Measurements from ENCODE around the gene DAAM1.

DAAM1 gene

GRCh38 chr14:59344691-59345455, 156.4 kb downstream of the DAAM1 start:
- no peak for DNase-seq (ENCODE audit: low read depth, low spot score)
- CTCF ChIA-PET = interaction anchor here (0.9 to 1.6 kb wide), 3 partner anchors 12 to 218 kb away, joined by 3 to 5 read pairs (median 5); no protein-coding TSS in a partner anchor
- POLR2A ChIA-PET = no interaction called here
- no peak for TF ChIP-seq CTCF (IDR thresholded peaks at IDR 0.05; ENCODE audit: insufficient read depth, low read length, missing control alignments)
- no peak overlapping the region for H3K4me3 ChIP-seq (ENCODE audit: low read depth, low read length)

- no peak for TF ChIP-seq CTCF (IDR thresholded peaks at IDR 0.05; ENCODE audit: insufficient read depth, low read length, missing control alignments)
- CTCF ChIA-PET = no interaction called here
- no peak for DNase-seq (ENCODE audit: low read depth, low spot score)
- POLR2A ChIA-PET = interaction anchor here (0.5 kb wide), 1 partner anchor 614 kb away, joined by 3 read pairs; no protein-coding TSS in a partner anchor
- H3K4me3 ChIP-seq (ENCODE audit: low read depth, low read length) = no peak overlapping the region
These were observed 157.9 kb downstream of the DAAM1 start for GRCh38 chr14:59346329-59346728.

- ChIA-PET CTCF (interaction anchor here (1.5 kb wide), 1 partner anchor 11 kb away, joined by 4 read pairs; no protein-coding TSS in a partner anchor), POLR2A (interaction anchor here (0.5 kb wide), 1 partner anchor 615 kb away, joined by 3 read pairs; no protein-coding TSS in a partner anchor)
- DNase-seq (ENCODE audit: low read depth, low spot score) = no peak
These were observed 158.5 kb downstream of the DAAM1 start for GRCh38 chr14:59346796-59347510.

GRCh38 chr14:59347511-59347900, 159.0 kb downstream of the DAAM1 start:
- no peak overlapping the region for H3K4me3 ChIP-seq (ENCODE audit: low read depth, low read length)
- DNase-seq (ENCODE audit: low read depth, low spot score) = no peak
- CTCF ChIA-PET = interaction anchor here (1.5 kb wide), 1 partner anchor 11 kb away, joined by 4 read pairs; no protein-coding TSS in a partner anchor
- no peak for TF ChIP-seq CTCF (IDR thresholded peaks at IDR 0.05; ENCODE audit: insufficient read depth, low read length, missing control alignments)
- POLR2A ChIA-PET = no interaction called here

More at GRCh38 chr14:59346796-59347510, 158.5 kb downstream of the DAAM1 start:
- no peak overlapping the region for H3K4me3 ChIP-seq (ENCODE audit: low read depth, low read length)
- TF ChIP-seq CTCF (IDR thresholded peaks at IDR 0.05; ENCODE audit: insufficient read depth, low read length, missing control alignments) = no peak

GRCh38 chr14:59347915-59348314, 159.4 kb downstream of the DAAM1 start:
- ChIA-PET POLR2A (no interaction called here), CTCF (interaction anchor here (1.5 kb wide), 1 partner anchor 10 kb away, joined by 4 read pairs; no protein-coding TSS in a partner anchor)
- DNase-seq (ENCODE audit: low read depth, low spot score) = no peak
- H3K4me3 ChIP-seq (ENCODE audit: low read depth, low read length) = no peak overlapping the region
- TF ChIP-seq CTCF (IDR thresholded peaks at IDR 0.05; ENCODE audit: insufficient read depth, low read length, missing control alignments) = no peak

- H3K4me3 ChIP-seq (ENCODE audit: low read depth, low read length) = no peak overlapping the region
- TF ChIP-seq CTCF (IDR thresholded peaks at IDR 0.05; ENCODE audit: insufficient read depth, low read length, missing control alignments) = no peak
- no peak for DNase-seq (ENCODE audit: low read depth, low spot score)
- ChIA-PET POLR2A (no interaction called here), CTCF (interaction anchor here (1.2 kb wide), 1 partner anchor 225 kb away, joined by 3 read pairs; no protein-coding TSS in a partner anchor)
These were observed 160.8 kb downstream of the DAAM1 start for GRCh38 chr14:59349258-59349701.
